Heart left ventricle (tissue), 13 donors: Measurements from ENCODE around the gene EHMT1.

Source experiments
- CTCF ChIP-seq, 12 donors: fragments of 200-600 bp; sonication (generic) in 4 of 12; IDR thresholded peaks; one replicate each; pipeline versions ENCODE4 v1.5.0 to v1.8.0; 2018 to 2022; ENCODE audit warnings: antibody characterized with exemption in 12 of 12, mild to moderate bottlenecking in 5 of 12
- POLR2A ChIP-seq, 2 donors: fragments of 450-650 bp; IDR thresholded peaks; one replicate each; pipeline ENCODE4 v1.6.1; 2017; ENCODE audit warnings: antibody characterized with exemption in 2 of 2, mild to moderate bottlenecking in 2 of 2, moderate library complexity in 2 of 2
- donor health status: ischemic (EF 13 %, LVEDD 7.1; RV severe dilation, severe dysfunction).
- donor health status: DM: no; HTN: yes; CAD: no.
- donor health status: DM: no; HTN: no; CAD: no.
- donor health status: ischemic (EF 25% LVEDD 6.9; RV normal size, moderate dysfunction).
- donor health status: ischemic (EF 25% LVEDD 5.7; RV mildly dilated, moderate dysfunction).
- donor health status: ischemic (EF 35%, LVEDD 5.7; RV mildly dilated, moderate dysfunction).
- donor health status: nonischemic (EF 11% LVEDD 7.7; RV severe dilation, severe dysfunction).
- donor health status: DM: yes; HTN: yes; CAD: no.
- donor health status: PGD.
- donor health status: ischemic (EF 29% LVEDD 5.4; RV normal size, mild dysfunction).
- donor health status: nonischemic (EF 23%, LVEDD 6.1; RV moderate dilation, normal function).

GRCh38 chr9:137645211-137645610 is 26.4 kb downstream of the EHMT1 start:
- TF ChIP-seq CTCF (IDR thresholded peaks at IDR 0.05) = no peak
- no peak for TF ChIP-seq POLR2A (IDR thresholded peaks at IDR 0.05)
